ENCODE data around the gene NRG3.
"Not testable (repeated sequence)": the region's sequence is repeated elsewhere in the genome, so short reads cannot be mapped to it uniquely, and the experiment has no call there.

NRG3 gene

GRCh38 chr10:81995254-81995653 lies 120.3 kb downstream of the NRG3 start:
- Histone ChIP-seq H3K9ac (ENCODE audit: low read depth in 1 of 2, low read length in 2 of 2) (no peak overlapping the region), H3K27me3 (ENCODE audit: control insufficient read depth in 2 of 2, insufficient read depth in 2 of 2, low read length in 2 of 2) (no peaks in the 10 kb centered on the region), H3K4me3 (ENCODE audit: low read length in 2 of 2) (no peak overlapping the region), H3K36me3 (ENCODE audit: control insufficient read depth in 2 of 2, insufficient read depth in 2 of 2, low read length in 2 of 2) (no peaks in the 10 kb centered on the region), H3K4me1 (ENCODE audit: control insufficient read depth in 2 of 2, insufficient read depth in 2 of 2, low read length in 2 of 2) (no peaks in the 10 kb centered on the region), H3K9me3 (ENCODE audit: control insufficient read depth in 2 of 2, low read length in 2 of 2) (no peaks in the 10 kb centered on the region), H3K27ac (ENCODE audit: low read depth in 2 of 2, low read length in 2 of 2) (no peak overlapping the region)

- Histone ChIP-seq H3K9ac (ENCODE audit: low read depth in 1 of 2, low read length in 2 of 2) (no peak overlapping the region), H3K27ac (ENCODE audit: low read depth in 2 of 2, low read length in 2 of 2) (no peak overlapping the region), H3K27me3 (ENCODE audit: control insufficient read depth in 2 of 2, insufficient read depth in 2 of 2, low read length in 2 of 2) (no peaks in the 10 kb centered on the region), H3K36me3 (ENCODE audit: control insufficient read depth in 2 of 2, insufficient read depth in 2 of 2, low read length in 2 of 2) (no peaks in the 10 kb centered on the region), H3K4me3 (ENCODE audit: low read length in 2 of 2) (no peak overlapping the region), H3K4me1 (ENCODE audit: control insufficient read depth in 2 of 2, insufficient read depth in 2 of 2, low read length in 2 of 2) (no peaks in the 10 kb centered on the region), H3K9me3 (ENCODE audit: control insufficient read depth in 2 of 2, low read length in 2 of 2) (no peaks in the 10 kb centered on the region)
These were observed 121.9 kb downstream of the NRG3 start for GRCh38 chr10:81996927-81997326.

- H3K4me3 ChIP-seq (ENCODE audit: low read length in 2 of 2): no peak overlapping the region
- no peaks in the 10 kb centered on the region for H3K27me3 ChIP-seq (ENCODE audit: control insufficient read depth in 2 of 2, insufficient read depth in 2 of 2, low read length in 2 of 2)
- no peaks in the 10 kb centered on the region for H3K36me3 ChIP-seq (ENCODE audit: control insufficient read depth in 2 of 2, insufficient read depth in 2 of 2, low read length in 2 of 2)
- no peaks in the 10 kb centered on the region for H3K4me1 ChIP-seq (ENCODE audit: control insufficient read depth in 2 of 2, insufficient read depth in 2 of 2, low read length in 2 of 2)
- peaks cover 0 to 2% of the 10 kb centered on the region in 2 donors for H3K9me3 ChIP-seq (ENCODE audit: control insufficient read depth in 2 of 2, low read length in 2 of 2)
- no peak overlapping the region for H3K27ac ChIP-seq (ENCODE audit: low read depth in 2 of 2, low read length in 2 of 2)
- H3K9ac ChIP-seq (ENCODE audit: low read depth in 1 of 2, low read length in 2 of 2): no peak overlapping the region
These were observed 146.0 kb downstream of the NRG3 start for GRCh38 chr10:82020999-82021398.

- Histone ChIP-seq H3K27ac (ENCODE audit: low read depth in 2 of 2, low read length in 2 of 2) (no peak overlapping the region), H3K9ac (ENCODE audit: low read depth in 1 of 2, low read length in 2 of 2) (no peak overlapping the region), H3K36me3 (ENCODE audit: control insufficient read depth in 2 of 2, insufficient read depth in 2 of 2, low read length in 2 of 2) (no peaks in the 10 kb centered on the region), H3K27me3 (ENCODE audit: control insufficient read depth in 2 of 2, insufficient read depth in 2 of 2, low read length in 2 of 2) (no peaks in the 10 kb centered on the region), H3K4me1 (ENCODE audit: control insufficient read depth in 2 of 2, insufficient read depth in 2 of 2, low read length in 2 of 2) (no peaks in the 10 kb centered on the region), H3K4me3 (ENCODE audit: low read length in 2 of 2) (no peak overlapping the region), H3K9me3 (ENCODE audit: control insufficient read depth in 2 of 2, low read length in 2 of 2) (peaks cover 0 to 2% of the 10 kb centered on the region in 2 donors)
These were observed 152.7 kb downstream of the NRG3 start for GRCh38 chr10:82027711-82028110.

- Histone ChIP-seq H3K9ac (ENCODE audit: low read depth in 1 of 2, low read length in 2 of 2) (no peak overlapping the region), H3K36me3 (ENCODE audit: control insufficient read depth in 2 of 2, insufficient read depth in 2 of 2, low read length in 2 of 2) (no peaks in the 10 kb centered on the region), H3K4me3 (ENCODE audit: low read length in 2 of 2) (no peak overlapping the region), H3K9me3 (ENCODE audit: control insufficient read depth in 2 of 2, low read length in 2 of 2) (peaks cover 0 to 7% of the 10 kb centered on the region in 2 donors), H3K27ac (ENCODE audit: low read depth in 2 of 2, low read length in 2 of 2) (no peak overlapping the region), H3K4me1 (ENCODE audit: control insufficient read depth in 2 of 2, insufficient read depth in 2 of 2, low read length in 2 of 2) (no peaks in the 10 kb centered on the region), H3K27me3 (ENCODE audit: control insufficient read depth in 2 of 2, insufficient read depth in 2 of 2, low read length in 2 of 2) (no peaks in the 10 kb centered on the region)
These were observed 162.1 kb downstream of the NRG3 start for GRCh38 chr10:82037076-82037475.

GRCh38 chr10:82038587-82038986 lies 163.6 kb downstream of the NRG3 start:
- no peaks in the 10 kb centered on the region for H3K36me3 ChIP-seq (ENCODE audit: control insufficient read depth in 2 of 2, insufficient read depth in 2 of 2, low read length in 2 of 2)
- H3K4me1 ChIP-seq (ENCODE audit: control insufficient read depth in 2 of 2, insufficient read depth in 2 of 2, low read length in 2 of 2): no peaks in the 10 kb centered on the region
- H3K27ac ChIP-seq (ENCODE audit: low read depth in 2 of 2, low read length in 2 of 2): no peak overlapping the region
- H3K9me3 ChIP-seq (ENCODE audit: control insufficient read depth in 2 of 2, low read length in 2 of 2): peaks cover 0 to 7% of the 10 kb centered on the region in 2 donors
- H3K27me3 ChIP-seq (ENCODE audit: control insufficient read depth in 2 of 2, insufficient read depth in 2 of 2, low read length in 2 of 2): no peaks in the 10 kb centered on the region
- no peak overlapping the region for H3K9ac ChIP-seq (ENCODE audit: low read depth in 1 of 2, low read length in 2 of 2)
- no peak overlapping the region for H3K4me3 ChIP-seq (ENCODE audit: low read length in 2 of 2)

- Histone ChIP-seq H3K4me3 (ENCODE audit: low read length in 2 of 2) (no peak overlapping the region), H3K36me3 (ENCODE audit: control insufficient read depth in 2 of 2, insufficient read depth in 2 of 2, low read length in 2 of 2) (no peaks in the 10 kb centered on the region), H3K27ac (ENCODE audit: low read depth in 2 of 2, low read length in 2 of 2) (no peak overlapping the region), H3K27me3 (ENCODE audit: control insufficient read depth in 2 of 2, insufficient read depth in 2 of 2, low read length in 2 of 2) (no peaks in the 10 kb centered on the region), H3K9ac (ENCODE audit: low read depth in 1 of 2, low read length in 2 of 2) (no peak overlapping the region), H3K4me1 (ENCODE audit: control insufficient read depth in 2 of 2, insufficient read depth in 2 of 2, low read length in 2 of 2) (no peaks in the 10 kb centered on the region), H3K9me3 (ENCODE audit: control insufficient read depth in 2 of 2, low read length in 2 of 2) (peaks cover 0 to 7% of the 10 kb centered on the region in 2 donors)
These were observed 165.3 kb downstream of the NRG3 start for GRCh38 chr10:82040336-82040735.

- Histone ChIP-seq H3K4me1 (ENCODE audit: control insufficient read depth in 2 of 2, insufficient read depth in 2 of 2, low read length in 2 of 2) (no peaks in the 10 kb centered on the region), H3K4me3 (ENCODE audit: low read length in 2 of 2) (no peak overlapping the region), H3K27me3 (ENCODE audit: control insufficient read depth in 2 of 2, insufficient read depth in 2 of 2, low read length in 2 of 2) (no peaks in the 10 kb centered on the region), H3K9me3 (ENCODE audit: control insufficient read depth in 2 of 2, low read length in 2 of 2) (peaks cover 0 to 4% of the 10 kb centered on the region in 2 donors), H3K27ac (ENCODE audit: low read depth in 2 of 2, low read length in 2 of 2) (no peak overlapping the region), H3K9ac (ENCODE audit: low read depth in 1 of 2, low read length in 2 of 2) (no peak overlapping the region), H3K36me3 (ENCODE audit: control insufficient read depth in 2 of 2, insufficient read depth in 2 of 2, low read length in 2 of 2) (no peaks in the 10 kb centered on the region)
These were observed 166.0 kb downstream of the NRG3 start for GRCh38 chr10:82041018-82041417.

- Histone ChIP-seq H3K4me3 (ENCODE audit: low read length in 2 of 2) (no peak overlapping the region), H3K27ac (ENCODE audit: low read depth in 2 of 2, low read length in 2 of 2) (no peak overlapping the region), H3K4me1 (ENCODE audit: control insufficient read depth in 2 of 2, insufficient read depth in 2 of 2, low read length in 2 of 2) (no peaks in the 10 kb centered on the region), H3K9ac (ENCODE audit: low read depth in 1 of 2, low read length in 2 of 2) (no peak overlapping the region), H3K9me3 (ENCODE audit: control insufficient read depth in 2 of 2, low read length in 2 of 2) (peaks cover 0 to 4% of the 10 kb centered on the region in 2 donors), H3K27me3 (ENCODE audit: control insufficient read depth in 2 of 2, insufficient read depth in 2 of 2, low read length in 2 of 2) (no peaks in the 10 kb centered on the region), H3K36me3 (ENCODE audit: control insufficient read depth in 2 of 2, insufficient read depth in 2 of 2, low read length in 2 of 2) (no peaks in the 10 kb centered on the region)
These were observed 181.4 kb downstream of the NRG3 start for GRCh38 chr10:82056391-82056790.

GRCh38 chr10:82067192-82067591 lies 192.2 kb downstream of the NRG3 start:
- not testable (repeated sequence) for H3K9ac ChIP-seq (ENCODE audit: low read depth in 1 of 2, low read length in 2 of 2); H3K4me1 ChIP-seq (ENCODE audit: control insufficient read depth in 2 of 2, insufficient read depth in 2 of 2, low read length in 2 of 2); H3K4me3 ChIP-seq (ENCODE audit: low read length in 2 of 2); H3K27ac ChIP-seq (ENCODE audit: low read depth in 2 of 2, low read length in 2 of 2); H3K36me3 ChIP-seq (ENCODE audit: control insufficient read depth in 2 of 2, insufficient read depth in 2 of 2, low read length in 2 of 2); H3K27me3 ChIP-seq (ENCODE audit: control insufficient read depth in 2 of 2, insufficient read depth in 2 of 2, low read length in 2 of 2); H3K9me3 ChIP-seq (ENCODE audit: control insufficient read depth in 2 of 2, low read length in 2 of 2)

- H3K27me3 ChIP-seq (ENCODE audit: control insufficient read depth in 2 of 2, insufficient read depth in 2 of 2, low read length in 2 of 2): no peaks in the 10 kb centered on the region
- no peak overlapping the region for H3K27ac ChIP-seq (ENCODE audit: low read depth in 2 of 2, low read length in 2 of 2)
- H3K9ac ChIP-seq (ENCODE audit: low read depth in 1 of 2, low read length in 2 of 2): no peak overlapping the region
- no peak overlapping the region for H3K4me3 ChIP-seq (ENCODE audit: low read length in 2 of 2)
- no peaks in the 10 kb centered on the region for H3K36me3 ChIP-seq (ENCODE audit: control insufficient read depth in 2 of 2, insufficient read depth in 2 of 2, low read length in 2 of 2)
- peaks cover 0 to 4% of the 10 kb centered on the region in 2 donors for H3K9me3 ChIP-seq (ENCODE audit: control insufficient read depth in 2 of 2, low read length in 2 of 2)
- H3K4me1 ChIP-seq (ENCODE audit: control insufficient read depth in 2 of 2, insufficient read depth in 2 of 2, low read length in 2 of 2): no peaks in the 10 kb centered on the region
These were observed 193.5 kb downstream of the NRG3 start for GRCh38 chr10:82068501-82068900.
